Measurements from ENCODE around the gene PCBP3.

- no peak for TF ChIP-seq FOS (IDR thresholded peaks at IDR 0.05; ENCODE audit: borderline replicate concordance, insufficient read depth, low read length)
- TF ChIP-seq POLR2A (IDR thresholded peaks at IDR 0.05; ENCODE audit: low read depth, low read length): no peak
- TF ChIP-seq CTCF (IDR thresholded peaks at IDR 0.05; ENCODE audit: extremely low read depth in 1 of 2, insufficient read depth in 1 of 2, low read depth in 1 of 2, low read length in 2 of 2): no peak
Measured at GRCh38 chr21:45620201-45620923, 23.2 kb upstream of the PCBP3 start.

All from endothelial cell of umbilical vein (primary cell).